ENCODE data around the gene GPR85. TPM values are rescaled to one million over a fixed set of nuclear protein-coding genes. Genes with fewer than 3 reads are reported as not detected.

The GPR85 gene
- total RNA-seq, 1 experiment from 2014 or later = not detected

- Histone ChIP-seq H2BK20ac (ENCODE audit: low read depth, low read length, poor library complexity, severe bottlenecking) (no peak overlapping the region), H4K5ac (ENCODE audit: insufficient read length, low read depth, low read length) (no peak overlapping the region), H2AK5ac (ENCODE audit: insufficient read length, low read length) (no peak overlapping the region), H3K79me1 (ENCODE audit: insufficient read depth, low read depth, low read length, poor library complexity, severe bottlenecking) (no peaks in the 10 kb centered on the region), H2BK15ac (ENCODE audit: low read depth, low read length) (no peak overlapping the region), H3T11ph (ENCODE audit: low read length) (no peak overlapping the region), H3K56ac (ENCODE audit: insufficient read length, low read depth, low read length) (no peak overlapping the region), H3K4me2 (ENCODE audit: insufficient read depth, insufficient read length, low read length) (no peak overlapping the region), H4K8ac (replicated peaks; ENCODE audit: insufficient read length, low read depth, low read length) (no peak overlapping the region), H3K27me3 (ENCODE audit: insufficient read depth, low read length) (no peaks in the 10 kb centered on the region), H3K4ac (ENCODE audit: low read depth, low read length) (no peak overlapping the region), H3K9me3 (ENCODE audit: control insufficient read depth, low read depth, low read length) (no peaks in the 10 kb centered on the region), H3K4me1 (ENCODE audit: insufficient read depth, low read length) (no peaks in the 10 kb centered on the region), H2BK5ac (ENCODE audit: insufficient read length, low read length) (no peak overlapping the region), H4K91ac (ENCODE audit: insufficient read length, low read depth, low read length) (no peak overlapping the region), H2BK120ac (ENCODE audit: low read depth, low read length, poor library complexity, severe bottlenecking) (no peak overlapping the region), H4K20me1 (ENCODE audit: control insufficient read depth, insufficient read depth, insufficient read length) (no peaks in the 10 kb centered on the region), H3K79me2 (ENCODE audit: insufficient read depth, low read length) (no peaks in the 10 kb centered on the region), H3K23me2 (ENCODE audit: insufficient read length, low read depth, low read length, poor library complexity, severe bottlenecking) (no peaks in the 10 kb centered on the region), H3K23ac (ENCODE audit: insufficient read length, low read depth, low read length) (no peak overlapping the region), H2BK12ac (ENCODE audit: insufficient read length, low read depth, low read length) (no peak overlapping the region), H3K18ac (ENCODE audit: insufficient read length, low read depth, low read length) (no peak overlapping the region), H3K27ac (ENCODE audit: insufficient read length, low read depth, low read length) (no peak overlapping the region), H2AFZ (ENCODE audit: low read length) (no peak overlapping the region), H3K14ac (ENCODE audit: insufficient read depth, low read length) (no peak overlapping the region), H3K9ac (ENCODE audit: extremely low read depth, insufficient read length, low read length) (no peak overlapping the region)
- Mint-ChIP-seq H3K27ac (no peak overlapping the region), H3K4me1 (no peaks in the 10 kb centered on the region), H3K9me3 (no peaks in the 10 kb centered on the region), H3K36me3 (ENCODE audit: insufficient read depth in 1 of 3, low read depth in 3 of 3) (no peaks in the 10 kb centered on the region), H3K27me3 (ENCODE audit: low read depth) (peaks cover 9% of the 10 kb centered on the region), H3K4me3 (no peak overlapping the region)
- WGBS (ENCODE audit: extremely low coverage, insufficient read length, low lambda C conversion rate) = no CpG with 5 or more reads among the region's 1 CpG
- TF ChIP-seq CTCF (conservative IDR thresholded peaks at IDR 0.05) = no peak
- DNase-seq = no peak
These were observed 47.4 kb upstream of the GPR85 start for GRCh38 chr7:113134025-113134424.
